Thoracic aorta (tissue), 2 donors: ENCODE results near the gene MARCHF10. TPM values are rescaled to one million over a fixed set of nuclear protein-coding genes. Genes with fewer than 3 reads are reported as not detected.

ENCODE experiments used
- ATAC-seq: fragments of 150-250 bp; one replicate; pipeline ENCODE4 v1.8.0; 2017; ENCODE audit warnings: low read depth; ENCODE audit not compliant: insufficient number of reproducible peaks, low FRiP score
- DNase-seq: peaks from one replicate; pipeline ENCODE4 v3.0.0-alpha.2; 2020; ENCODE audit warnings: low spot score
- H3K27ac ChIP-seq, 2 donors: fragments of 200-600 bp; sonication (generic); 1 replicate in 1 of 2; 2 replicates in 1 of 2; pipeline ENCODE4 v1.5.1; 2016; ENCODE audit warnings: mild to moderate bottlenecking in 2 of 2, moderate library complexity in 2 of 2
- H3K27me3 ChIP-seq: fragments of 200-600 bp; sonication (generic); replicated peaks from 2 replicates; pipeline ENCODE4 v1.6.0; 2016; ENCODE audit warnings: mild to moderate bottlenecking; ENCODE audit not compliant: insufficient read depth
- H3K36me3 ChIP-seq: fragments of 200-600 bp; sonication (generic); one replicate; pipeline ENCODE4 v1.5.1; 2016
- H3K4me1 ChIP-seq, 2 donors: fragments of 200-600 bp; sonication (generic); 1 replicate in 1 of 2; 2 replicates in 1 of 2; pipeline versions ENCODE4 v1.5.1 to v1.6.0; 2016; ENCODE audit warnings: low read depth in 2 of 2, mild to moderate bottlenecking in 1 of 2; ENCODE audit not compliant: control insufficient read depth in 1 of 2
- H3K4me3 ChIP-seq: fragments of 200-600 bp; sonication (generic); 2 replicates; pipeline ENCODE4 v1.5.1; 2016; ENCODE audit warnings: mild to moderate bottlenecking
- H3K9me3 ChIP-seq: fragments of 200-600 bp; sonication (generic); 2 replicates; pipeline ENCODE4 v1.5.1; 2016
- CTCF ChIP-seq: fragments of 200-600 bp; sonication (generic); IDR thresholded peaks from one replicate; pipeline ENCODE4 v1.5.1; 2019; ENCODE audit warnings: antibody characterized with exemption
- total RNA-seq, 2 donors: library from RNA; depleted of rRNA; stranded (reverse); fragments of >200 nt; gene quantifications; one replicate each; pipeline versions ENCODE4 v1.1.0 to v1.2.3, GENCODE V29; 2016

The MARCHF10 gene
- total RNA-seq, 2 donors from 2014 or later, result not detected

GRCh38 chr17:62687997-62688396 lies 120.1 kb downstream of the MARCHF10 start:
- H3K27me3 ChIP-seq, result no peaks in the 10 kb centered on the region
- peaks cover 38% of the 10 kb centered on the region for H3K36me3 ChIP-seq
- ATAC-seq (no peak), DNase-seq (no peak)
- H3K9me3 ChIP-seq, result no peaks in the 10 kb centered on the region
- no peak overlapping the region for H3K4me3 ChIP-seq
- no peak for TF ChIP-seq CTCF
- H3K4me1 ChIP-seq, result no peaks in the 10 kb centered on the region
- no peak overlapping the region for H3K27ac ChIP-seq

- Histone ChIP-seq H3K27ac (no peak overlapping the region), H3K27me3 (no peaks in the 10 kb centered on the region), H3K36me3 (peaks cover 23% of the 10 kb centered on the region), H3K4me1 (peaks cover 3 to 16% of the 10 kb centered on the region in 2 donors), H3K4me3 (no peak overlapping the region), H3K9me3 (no peaks in the 10 kb centered on the region)
- no peak for DNase-seq
- no peak for TF ChIP-seq CTCF
- no peak for ATAC-seq
These were observed 123.9 kb downstream of the MARCHF10 start for GRCh38 chr17:62684179-62684578.

GRCh38 chr17:62681939-62682381 lies 126.2 kb downstream of the MARCHF10 start:
- Histone ChIP-seq H3K9me3 (no peaks in the 10 kb centered on the region), H3K4me3 (no peak overlapping the region), H3K4me1 (peaks cover 3 to 16% of the 10 kb centered on the region in 2 donors), H3K36me3 (peaks cover 17% of the 10 kb centered on the region), H3K27ac (peak overlapping the region in 1 of 2 donors; percentile 15), H3K27me3 (no peaks in the 10 kb centered on the region)
- TF ChIP-seq CTCF, result no peak
- DNase-seq (no peak), ATAC-seq (no peak)

GRCh38 chr17:62681061-62681938 lies 126.8 kb downstream of the MARCHF10 start:
- Histone ChIP-seq H3K4me1 (peaks cover 3 to 16% of the 10 kb centered on the region in 2 donors), H3K27ac (peak overlapping the region; percentile 37 to 53), H3K27me3 (no peaks in the 10 kb centered on the region), H3K4me3 (no peak overlapping the region), H3K9me3 (no peaks in the 10 kb centered on the region), H3K36me3 (peaks cover 18% of the 10 kb centered on the region)
- ATAC-seq, result no peak
- DNase-seq, result no peak
- no peak for TF ChIP-seq CTCF

- DNase-seq, result no peak
- no peak for ATAC-seq
- H3K27ac ChIP-seq, result peak overlapping the region; percentile 37 to 53
These were observed 127.5 kb downstream of the MARCHF10 start for GRCh38 chr17:62680541-62681052.

More at GRCh38 chr17:62680541-62681052, 127.5 kb downstream of the MARCHF10 start:
- H3K4me3 ChIP-seq, result no peak overlapping the region
- H3K36me3 ChIP-seq, result peaks cover 16% of the 10 kb centered on the region
- no peaks in the 10 kb centered on the region for H3K9me3 ChIP-seq
- H3K27me3 ChIP-seq, result no peaks in the 10 kb centered on the region
- peaks cover 3 to 18% of the 10 kb centered on the region in 2 donors for H3K4me1 ChIP-seq
- no peak for TF ChIP-seq CTCF
